ENCODE data around the gene RNF130.
"Not testable (repeated sequence)": the region's sequence is repeated elsewhere in the genome, so short reads cannot be mapped to it uniquely, and the experiment has no call there.

DNA sequence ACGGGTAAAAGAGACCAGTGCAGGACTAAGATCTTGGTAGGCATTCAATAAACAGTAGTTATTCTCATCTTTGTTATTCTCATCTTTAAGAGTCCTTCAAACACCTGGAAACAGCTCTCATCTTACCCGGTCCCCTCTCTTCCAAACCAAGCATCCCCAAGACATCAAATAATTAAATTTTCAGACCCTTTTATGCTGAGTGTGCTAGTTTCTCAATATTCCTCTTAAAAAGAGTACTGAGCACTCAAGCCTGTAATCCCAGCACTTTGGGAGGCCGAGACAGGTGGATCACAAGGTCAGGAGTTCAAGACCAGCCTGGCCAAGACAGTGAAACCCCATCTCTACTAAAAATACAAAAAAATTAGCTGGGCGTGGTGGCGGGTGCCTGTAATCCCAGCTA lies 112.4 kb downstream of the RNF130 start:
- TF ChIP-seq EP300, POLR2AphosphoS5, POLR2A (IDR thresholded peaks at IDR 0.05): not testable (repeated sequence)
- TF ChIP-seq, protein P1, sequence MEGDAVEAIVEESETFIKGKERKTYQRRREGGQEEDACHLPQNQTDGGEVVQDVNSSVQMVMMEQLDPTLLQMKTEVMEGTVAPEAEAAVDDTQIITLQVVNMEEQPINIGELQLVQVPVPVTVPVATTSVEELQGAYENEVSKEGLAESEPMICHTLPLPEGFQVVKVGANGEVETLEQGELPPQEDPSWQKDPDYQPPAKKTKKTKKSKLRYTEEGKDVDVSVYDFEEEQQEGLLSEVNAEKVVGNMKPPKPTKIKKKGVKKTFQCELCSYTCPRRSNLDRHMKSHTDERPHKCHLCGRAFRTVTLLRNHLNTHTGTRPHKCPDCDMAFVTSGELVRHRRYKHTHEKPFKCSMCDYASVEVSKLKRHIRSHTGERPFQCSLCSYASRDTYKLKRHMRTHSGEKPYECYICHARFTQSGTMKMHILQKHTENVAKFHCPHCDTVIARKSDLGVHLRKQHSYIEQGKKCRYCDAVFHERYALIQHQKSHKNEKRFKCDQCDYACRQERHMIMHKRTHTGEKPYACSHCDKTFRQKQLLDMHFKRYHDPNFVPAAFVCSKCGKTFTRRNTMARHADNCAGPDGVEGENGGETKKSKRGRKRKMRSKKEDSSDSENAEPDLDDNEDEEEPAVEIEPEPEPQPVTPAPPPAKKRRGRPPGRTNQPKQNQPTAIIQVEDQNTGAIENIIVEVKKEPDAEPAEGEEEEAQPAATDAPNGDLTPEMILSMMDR (IDR thresholded peaks at IDR 0.05), result not testable (repeated sequence)
